ENCODE results near the gene TRPM5. TPM values are rescaled to one million over a fixed set of nuclear protein-coding genes. Genes with fewer than 3 reads are reported as not detected.

The TRPM5 gene
- total and polyA plus RNA-seq, 9 of the 15 experiments (the other 6 are each of a cell fraction or from before 2014, with no cell fraction given) = not detected

DNA sequence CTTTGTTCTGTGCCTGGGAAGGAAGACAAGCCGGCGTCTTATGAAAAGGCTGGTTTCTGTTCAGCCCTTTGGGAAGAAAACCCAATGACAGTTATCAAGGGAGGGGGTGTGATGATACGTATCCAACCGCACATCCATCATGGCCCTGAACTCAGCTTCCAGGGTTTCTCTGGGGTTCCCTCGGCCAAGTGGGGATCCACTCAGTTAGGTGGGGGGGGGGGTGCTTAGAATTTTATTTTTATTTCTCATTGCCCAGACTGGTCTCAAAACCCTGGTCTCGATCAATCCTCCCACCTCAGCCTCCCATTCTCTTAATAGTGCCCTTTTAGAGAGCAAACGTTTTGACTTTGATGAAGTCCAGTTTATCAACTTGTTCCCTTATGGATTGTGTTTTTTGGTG lies 26.2 kb upstream of the TRPM5 start (continued):
- TF ChIP-seq ESRRA (IDR thresholded peaks at IDR 0.05; ENCODE audit: borderline replicate concordance, low read depth) = no peak
- TF ChIP-seq, protein P1, sequence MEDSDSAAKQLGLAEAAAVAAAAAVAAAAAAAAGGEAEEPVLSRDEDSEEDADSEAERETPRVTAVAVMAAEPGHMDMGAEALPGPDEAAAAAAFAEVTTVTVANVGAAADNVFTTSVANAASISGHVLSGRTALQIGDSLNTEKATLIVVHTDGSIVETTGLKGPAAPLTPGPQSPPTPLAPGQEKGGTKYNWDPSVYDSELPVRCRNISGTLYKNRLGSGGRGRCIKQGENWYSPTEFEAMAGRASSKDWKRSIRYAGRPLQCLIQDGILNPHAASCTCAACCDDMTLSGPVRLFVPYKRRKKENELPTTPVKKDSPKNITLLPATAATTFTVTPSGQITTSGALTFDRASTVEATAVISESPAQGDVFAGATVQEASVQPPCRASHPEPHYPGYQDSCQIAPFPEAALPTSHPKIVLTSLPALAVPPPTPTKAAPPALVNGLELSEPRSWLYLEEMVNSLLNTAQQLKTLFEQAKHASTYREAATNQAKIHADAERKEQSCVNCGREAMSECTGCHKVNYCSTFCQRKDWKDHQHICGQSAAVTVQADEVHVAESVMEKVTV (CRISPR knock-in tag; IDR thresholded peaks at IDR 0.05) = no peak
- TF ChIP-seq BCOR (IDR thresholded peaks at IDR 0.05) = no peak
- no peak for TF ChIP-seq TARDBP (IDR thresholded peaks at IDR 0.05)
- TF ChIP-seq, protein P2, sequence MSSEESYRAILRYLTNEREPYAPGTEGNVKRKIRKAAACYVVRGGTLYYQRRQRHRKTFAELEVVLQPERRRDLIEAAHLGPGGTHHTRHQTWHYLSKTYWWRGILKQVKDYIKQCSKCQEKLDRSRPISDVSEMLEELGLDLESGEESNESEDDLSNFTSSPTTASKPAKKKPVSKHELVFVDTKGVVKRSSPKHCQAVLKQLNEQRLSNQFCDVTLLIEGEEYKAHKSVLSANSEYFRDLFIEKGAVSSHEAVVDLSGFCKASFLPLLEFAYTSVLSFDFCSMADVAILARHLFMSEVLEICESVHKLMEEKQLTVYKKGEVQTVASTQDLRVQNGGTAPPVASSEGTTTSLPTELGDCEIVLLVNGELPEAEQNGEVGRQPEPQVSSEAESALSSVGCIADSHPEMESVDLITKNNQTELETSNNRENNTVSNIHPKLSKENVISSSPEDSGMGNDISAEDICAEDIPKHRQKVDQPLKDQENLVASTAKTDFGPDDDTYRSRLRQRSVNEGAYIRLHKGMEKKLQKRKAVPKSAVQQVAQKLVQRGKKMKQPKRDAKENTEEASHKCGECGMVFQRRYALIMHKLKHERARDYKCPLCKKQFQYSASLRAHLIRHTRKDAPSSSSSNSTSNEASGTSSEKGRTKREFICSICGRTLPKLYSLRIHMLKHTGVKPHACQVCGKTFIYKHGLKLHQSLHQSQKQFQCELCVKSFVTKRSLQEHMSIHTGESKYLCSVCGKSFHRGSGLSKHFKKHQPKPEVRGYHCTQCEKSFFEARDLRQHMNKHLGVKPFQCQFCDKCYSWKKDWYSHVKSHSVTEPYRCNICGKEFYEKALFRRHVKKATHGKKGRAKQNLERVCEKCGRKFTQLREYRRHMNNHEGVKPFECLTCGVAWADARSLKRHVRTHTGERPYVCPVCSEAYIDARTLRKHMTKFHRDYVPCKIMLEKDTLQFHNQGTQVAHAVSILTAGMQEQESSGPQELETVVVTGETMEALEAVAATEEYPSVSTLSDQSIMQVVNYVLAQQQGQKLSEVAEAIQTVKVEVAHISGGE (CRISPR knock-in tag; IDR thresholded peaks at IDR 0.05) = no peak
- no peak for TF ChIP-seq DPF2 (IDR thresholded peaks at IDR 0.05)
- TF ChIP-seq YBX1 (IDR thresholded peaks at IDR 0.05) = no peak

All from K562 (cell line).